CD1c-positive myeloid dendritic cell (primary cell): ENCODE data around the gene PCDH7.

ENCODE experiments used
- DNase-seq: peaks from one replicate; pipeline ENCODE4 v3.0.0-alpha.2; 2016; ENCODE audit errors: extremely low spot score

Gene PCDH7, protein sequence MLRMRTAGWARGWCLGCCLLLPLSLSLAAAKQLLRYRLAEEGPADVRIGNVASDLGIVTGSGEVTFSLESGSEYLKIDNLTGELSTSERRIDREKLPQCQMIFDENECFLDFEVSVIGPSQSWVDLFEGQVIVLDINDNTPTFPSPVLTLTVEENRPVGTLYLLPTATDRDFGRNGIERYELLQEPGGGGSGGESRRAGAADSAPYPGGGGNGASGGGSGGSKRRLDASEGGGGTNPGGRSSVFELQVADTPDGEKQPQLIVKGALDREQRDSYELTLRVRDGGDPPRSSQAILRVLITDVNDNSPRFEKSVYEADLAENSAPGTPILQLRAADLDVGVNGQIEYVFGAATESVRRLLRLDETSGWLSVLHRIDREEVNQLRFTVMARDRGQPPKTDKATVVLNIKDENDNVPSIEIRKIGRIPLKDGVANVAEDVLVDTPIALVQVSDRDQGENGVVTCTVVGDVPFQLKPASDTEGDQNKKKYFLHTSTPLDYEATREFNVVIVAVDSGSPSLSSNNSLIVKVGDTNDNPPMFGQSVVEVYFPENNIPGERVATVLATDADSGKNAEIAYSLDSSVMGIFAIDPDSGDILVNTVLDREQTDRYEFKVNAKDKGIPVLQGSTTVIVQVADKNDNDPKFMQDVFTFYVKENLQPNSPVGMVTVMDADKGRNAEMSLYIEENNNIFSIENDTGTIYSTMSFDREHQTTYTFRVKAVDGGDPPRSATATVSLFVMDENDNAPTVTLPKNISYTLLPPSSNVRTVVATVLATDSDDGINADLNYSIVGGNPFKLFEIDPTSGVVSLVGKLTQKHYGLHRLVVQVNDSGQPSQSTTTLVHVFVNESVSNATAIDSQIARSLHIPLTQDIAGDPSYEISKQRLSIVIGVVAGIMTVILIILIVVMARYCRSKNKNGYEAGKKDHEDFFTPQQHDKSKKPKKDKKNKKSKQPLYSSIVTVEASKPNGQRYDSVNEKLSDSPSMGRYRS (N-terminal part only)

DNA sequence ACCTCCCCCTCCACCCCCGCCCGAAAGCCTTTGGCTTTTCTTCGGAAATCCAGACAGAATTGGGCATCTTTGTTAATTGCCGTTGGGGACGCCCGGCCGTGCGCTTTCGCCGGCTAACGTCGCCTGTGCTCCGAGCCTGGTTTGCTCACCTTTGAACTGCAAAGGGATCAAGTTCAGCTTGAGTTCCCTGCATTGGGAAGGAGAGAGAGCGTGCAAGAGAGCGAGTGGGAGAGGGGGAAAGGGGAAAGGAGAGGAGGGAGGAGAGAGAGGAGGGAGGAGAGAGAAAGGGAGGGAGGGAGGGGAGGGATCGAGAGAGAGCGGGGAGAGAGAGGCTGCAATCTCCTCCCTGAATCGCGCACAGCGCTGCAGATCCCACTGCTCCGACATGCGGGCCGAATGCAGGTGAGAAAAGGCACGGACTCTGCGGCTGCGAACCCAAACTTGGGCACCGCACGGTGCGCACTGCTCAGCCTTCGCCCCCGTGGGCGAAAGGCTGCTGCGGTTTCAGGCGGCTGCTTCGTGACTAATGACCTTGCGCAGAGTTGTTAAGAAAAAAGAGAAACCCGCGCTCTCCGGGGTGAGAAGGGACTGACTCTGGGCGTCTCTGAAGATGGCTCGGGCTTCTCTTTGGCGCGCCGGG lies at the start of gene PCDH7:
PCDH7 (plus strand) TSS at position 349 of the 640 bp plus-strand sequence. CDS start 1,054 bp downstream, outside the sequence.
- peak; percentile 13 for DNase-seq

DNA sequence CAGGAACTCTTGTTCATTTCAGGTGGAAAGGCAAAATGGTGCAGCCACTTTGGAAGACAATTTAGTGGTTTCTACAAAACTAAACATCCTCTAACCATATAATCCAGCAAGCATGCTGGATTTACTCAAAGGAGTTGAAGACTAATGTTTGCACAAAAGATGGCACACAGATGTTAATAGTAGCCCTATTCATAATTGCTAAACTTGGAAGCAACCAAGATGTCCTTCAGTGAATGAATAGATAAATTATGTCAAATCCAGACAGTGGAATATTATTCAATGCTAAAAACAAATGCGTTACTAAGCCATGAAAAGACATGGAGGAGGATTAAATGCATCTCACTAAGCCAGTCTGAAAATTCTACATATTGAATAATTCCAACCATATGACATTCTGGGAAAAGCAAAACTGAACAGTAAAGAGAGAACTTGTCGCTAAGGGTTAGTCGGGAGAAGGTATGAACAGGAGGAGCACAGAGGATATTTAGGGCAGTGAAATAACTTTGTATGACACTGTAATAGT lies 48.2 kb upstream of the PCDH7 start:
- no peak for DNase-seq

DNA sequence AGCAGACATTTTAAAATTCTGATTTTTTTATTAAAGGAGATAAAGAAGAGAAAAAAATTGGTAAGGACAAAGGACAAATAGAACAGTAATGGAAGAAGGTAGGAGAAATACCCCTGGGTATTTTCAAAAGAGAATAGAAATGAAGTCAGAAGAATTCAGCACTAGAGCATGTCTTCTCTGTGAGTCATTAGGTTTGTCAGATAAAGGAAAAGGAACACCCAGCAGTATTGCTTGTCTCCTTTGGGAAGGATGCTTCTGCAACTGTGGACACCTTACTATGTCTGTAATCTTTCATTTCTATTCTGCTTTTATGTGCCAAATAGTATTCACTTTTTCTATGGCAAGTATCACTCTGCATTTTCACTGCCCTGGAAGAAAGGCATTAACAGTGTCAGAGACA lies 24.0 kb upstream of the PCDH7 start:
- no peak for DNase-seq

DNA sequence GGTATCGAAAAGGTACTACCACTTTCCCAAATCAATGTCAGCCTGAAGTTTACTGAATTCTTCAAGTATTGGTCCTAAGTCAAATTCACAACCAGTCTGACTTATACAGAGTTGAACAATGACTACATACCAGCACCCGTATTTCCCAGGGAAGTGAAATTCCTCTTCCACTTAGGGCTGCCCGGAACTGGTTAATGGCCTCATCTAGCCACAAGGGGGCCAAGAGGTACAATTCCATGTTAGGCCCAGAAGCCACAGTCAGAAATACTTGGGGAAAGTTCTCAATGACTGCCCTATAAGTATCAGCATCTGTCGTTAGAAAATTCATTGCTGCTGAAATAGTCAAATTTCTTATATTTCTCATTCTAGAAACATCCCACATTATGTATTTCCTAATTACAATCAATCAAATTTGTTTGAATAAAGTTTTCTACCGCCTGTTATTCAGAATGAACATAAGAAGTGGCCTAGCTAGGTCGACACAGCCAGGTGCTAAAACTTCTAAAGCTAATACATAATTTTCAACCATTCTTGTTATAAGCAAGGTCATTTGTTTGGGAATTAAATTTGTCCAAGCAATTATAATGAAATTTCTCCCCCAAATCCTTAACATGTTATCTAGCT lies 5.6 kb upstream of the PCDH7 start:
- DNase-seq: peak; percentile 26

DNA sequence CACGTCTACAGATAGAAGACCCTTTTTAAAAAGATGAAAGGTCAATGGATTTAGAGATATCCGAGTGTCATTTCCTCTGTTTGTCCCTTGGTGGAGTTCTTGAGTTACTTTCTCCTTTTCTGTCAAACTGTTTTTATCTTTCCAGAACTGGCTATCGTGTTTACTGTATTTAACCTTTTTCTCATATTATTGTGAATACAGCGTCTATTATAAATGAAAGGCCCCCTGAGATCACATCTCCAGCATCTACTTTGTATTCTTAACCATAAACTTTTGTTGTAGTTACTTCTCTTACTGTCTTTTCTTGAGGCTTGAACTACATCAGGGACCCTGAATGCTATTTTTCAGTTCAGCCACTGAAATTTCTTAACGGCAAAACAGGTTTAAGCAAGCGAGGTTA lies 4.0 kb upstream of the PCDH7 start:
- DNase-seq: no peak

DNA sequence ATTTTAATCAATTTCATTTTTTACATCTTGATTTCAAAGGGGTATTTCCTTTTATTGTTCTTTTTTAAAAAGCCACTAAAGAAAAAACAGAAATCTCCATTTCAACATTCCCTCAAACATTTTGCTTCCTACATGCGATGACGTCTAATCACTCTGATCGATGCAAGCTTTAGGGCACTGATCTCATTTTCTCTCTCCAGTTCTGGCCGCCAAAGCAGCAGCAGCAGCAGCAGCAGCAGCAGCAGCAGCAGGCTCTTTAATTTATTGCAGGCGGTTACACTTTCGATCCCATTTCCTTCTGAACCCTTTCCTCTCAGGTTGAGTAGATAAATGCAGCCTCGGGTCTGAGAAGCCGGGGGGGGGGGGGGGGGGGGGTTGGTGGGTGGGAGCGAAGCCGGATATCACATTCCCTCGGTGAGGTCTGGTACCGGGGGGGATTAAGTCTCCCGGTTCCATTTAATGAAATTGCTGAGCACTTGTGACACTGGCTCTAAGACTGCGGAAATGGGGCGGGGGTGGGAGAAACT lies 3.4 kb upstream of the PCDH7 start:
- no peak for DNase-seq

DNA sequence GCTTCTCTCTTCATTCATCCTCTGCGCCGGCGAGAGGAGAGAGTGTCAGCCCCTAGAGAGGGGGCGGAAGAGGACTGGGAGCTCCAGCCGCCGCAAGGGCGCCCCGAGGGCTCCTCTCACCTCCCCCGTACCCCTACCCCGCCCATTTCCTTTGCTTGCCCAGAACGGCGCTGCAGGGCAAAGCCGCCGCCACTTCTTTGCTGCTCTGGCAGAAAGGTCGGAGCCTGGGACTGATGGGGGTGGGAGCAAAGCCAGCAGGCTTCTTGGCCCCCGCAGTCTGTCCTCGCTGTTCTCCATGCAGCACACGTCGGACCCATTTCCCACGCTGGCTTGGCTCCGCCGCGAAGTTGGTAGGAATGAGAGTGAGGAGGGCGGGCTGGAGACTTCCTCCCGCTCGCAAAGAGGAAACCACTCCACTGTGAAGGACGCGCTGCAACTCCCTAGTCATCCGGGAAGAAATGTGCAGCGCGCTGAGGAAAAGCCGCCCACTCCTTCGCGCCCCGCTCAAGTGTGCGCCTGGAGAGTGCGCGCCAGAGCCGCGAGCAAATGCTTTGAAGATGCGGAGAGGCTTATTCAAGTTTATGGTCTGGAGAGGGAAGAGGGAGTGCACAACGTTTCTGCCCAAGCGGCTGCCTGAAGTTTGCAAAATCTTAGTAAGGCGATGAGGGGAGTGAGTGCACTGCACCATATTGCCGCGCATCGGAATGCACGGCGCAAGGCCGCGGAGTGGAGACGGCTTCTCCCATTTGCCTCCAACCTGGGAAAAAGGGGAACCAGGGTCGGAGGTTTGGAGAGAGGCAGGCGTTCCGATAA lies 2.8 kb upstream of the PCDH7 start:
- peak; percentile 36 for DNase-seq

DNA sequence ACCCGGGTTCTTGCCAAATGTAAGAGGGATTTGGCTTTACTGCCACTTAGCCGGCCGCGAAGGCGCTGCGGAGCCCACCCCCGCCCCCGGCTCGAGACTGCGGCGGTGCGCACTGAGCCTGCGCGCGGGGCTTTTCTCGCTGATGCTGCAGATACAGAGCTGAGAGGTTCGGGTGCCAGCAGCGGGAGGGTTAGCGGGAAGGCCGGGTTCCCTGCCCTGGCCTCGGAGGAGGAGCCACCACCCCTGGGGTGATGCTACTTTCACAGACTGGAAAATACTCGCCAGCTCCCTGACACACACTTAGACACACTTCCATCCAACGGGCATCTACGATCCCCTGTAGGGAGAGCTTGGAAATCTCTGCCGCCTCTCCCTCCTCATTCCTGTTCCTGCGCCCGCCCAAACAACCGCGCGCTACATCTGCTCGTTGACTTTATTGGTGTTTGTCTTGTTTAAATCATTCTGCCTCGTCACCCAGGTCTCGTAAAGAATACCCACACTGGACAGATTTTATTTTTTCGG lies 2.1 kb upstream of the PCDH7 start:
- no peak for DNase-seq

DNA sequence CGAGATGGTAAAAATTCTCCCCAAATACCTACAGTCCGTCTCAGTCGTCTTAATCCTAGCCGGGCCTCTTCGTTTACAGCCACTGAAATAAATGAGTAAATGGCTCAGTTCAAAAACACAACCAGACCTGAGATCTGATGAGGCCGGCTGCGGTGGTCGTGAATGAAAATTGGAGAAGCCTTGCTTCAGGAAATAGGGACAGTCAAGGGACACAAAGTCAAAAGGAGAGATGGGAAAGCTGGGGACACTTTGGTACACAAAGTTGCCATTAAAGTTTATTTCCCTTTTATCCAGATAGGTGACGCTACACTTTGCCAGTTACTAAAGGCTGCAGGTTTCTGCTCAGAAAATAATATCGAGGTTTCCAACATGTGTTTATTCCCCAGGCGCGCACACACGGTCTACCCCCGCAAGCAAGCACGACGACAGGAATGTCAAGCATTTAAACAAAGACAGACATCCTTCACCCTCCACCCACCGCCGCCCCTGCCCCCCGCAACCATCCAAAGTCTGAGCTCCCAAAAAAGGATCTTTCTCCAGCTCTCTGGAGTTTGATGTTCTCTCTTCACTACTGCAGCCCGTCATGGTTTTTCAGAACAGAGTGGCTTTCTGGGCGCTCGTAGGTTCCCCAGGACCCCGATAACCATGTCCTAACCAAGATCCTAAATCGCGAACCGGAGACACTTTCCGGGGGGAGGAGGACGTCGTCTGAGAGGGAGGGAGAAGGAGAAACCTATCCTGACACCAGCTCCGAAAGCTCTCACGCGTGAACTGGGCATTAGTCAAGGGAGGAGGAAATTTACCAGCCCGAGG lies 1.3 kb upstream of the PCDH7 start:
- no peak for DNase-seq

DNA sequence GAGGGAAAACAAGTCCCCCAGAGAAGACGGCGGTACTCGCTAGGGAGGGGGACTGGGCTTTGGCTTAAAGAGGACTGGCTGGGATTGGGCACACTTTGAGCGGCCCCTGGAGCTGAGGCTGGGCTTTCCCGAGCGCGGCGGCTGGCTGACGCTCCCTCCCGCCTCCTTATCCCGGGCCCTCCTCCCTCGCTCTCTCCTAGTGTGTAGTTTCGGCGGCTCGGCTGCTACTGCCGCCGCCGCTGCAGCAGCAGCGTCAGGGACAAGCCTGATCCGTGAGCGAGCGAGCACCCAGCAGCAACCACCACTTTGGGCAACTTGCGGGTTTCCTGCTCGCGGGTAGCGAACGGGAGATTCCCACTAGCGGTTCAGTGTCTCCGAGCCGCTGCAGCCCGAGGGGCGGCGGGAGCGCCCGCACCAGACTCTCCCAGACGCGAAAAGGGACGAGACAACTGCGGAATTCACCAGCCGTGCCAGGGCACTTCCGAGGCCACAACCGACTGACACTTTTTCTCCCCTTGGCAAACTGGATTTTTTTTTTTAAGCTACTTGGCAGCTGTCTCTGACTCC lies 632 bp upstream of the PCDH7 start:
- DNase-seq: no peak

DNA sequence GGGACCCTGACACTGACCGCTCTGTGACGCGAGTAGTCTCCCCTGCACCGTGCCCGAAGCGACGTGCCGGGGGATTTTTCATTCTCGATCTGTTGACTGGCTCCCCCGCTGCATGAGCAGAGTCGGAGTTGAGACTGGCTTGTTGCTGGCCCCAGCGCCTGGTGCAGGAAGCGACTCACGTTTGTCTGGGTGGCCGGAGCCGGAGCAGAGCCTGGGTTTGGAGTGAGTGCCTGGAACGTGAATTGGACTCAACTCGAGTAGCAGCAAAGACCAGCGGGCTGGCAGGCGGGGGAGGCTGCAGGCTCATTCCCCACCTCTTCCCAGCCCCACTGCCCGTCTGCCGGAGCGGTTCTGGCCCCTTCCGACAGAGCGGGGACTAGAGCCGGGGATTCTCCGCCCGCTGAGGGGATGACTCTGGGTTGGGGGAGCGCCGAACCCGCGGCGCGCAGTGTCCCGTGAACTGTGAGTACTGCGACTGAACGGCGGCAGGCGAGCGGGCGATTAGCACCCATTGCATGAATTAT lies 554 bp downstream of the PCDH7 start:
- no peak for DNase-seq

DNA sequence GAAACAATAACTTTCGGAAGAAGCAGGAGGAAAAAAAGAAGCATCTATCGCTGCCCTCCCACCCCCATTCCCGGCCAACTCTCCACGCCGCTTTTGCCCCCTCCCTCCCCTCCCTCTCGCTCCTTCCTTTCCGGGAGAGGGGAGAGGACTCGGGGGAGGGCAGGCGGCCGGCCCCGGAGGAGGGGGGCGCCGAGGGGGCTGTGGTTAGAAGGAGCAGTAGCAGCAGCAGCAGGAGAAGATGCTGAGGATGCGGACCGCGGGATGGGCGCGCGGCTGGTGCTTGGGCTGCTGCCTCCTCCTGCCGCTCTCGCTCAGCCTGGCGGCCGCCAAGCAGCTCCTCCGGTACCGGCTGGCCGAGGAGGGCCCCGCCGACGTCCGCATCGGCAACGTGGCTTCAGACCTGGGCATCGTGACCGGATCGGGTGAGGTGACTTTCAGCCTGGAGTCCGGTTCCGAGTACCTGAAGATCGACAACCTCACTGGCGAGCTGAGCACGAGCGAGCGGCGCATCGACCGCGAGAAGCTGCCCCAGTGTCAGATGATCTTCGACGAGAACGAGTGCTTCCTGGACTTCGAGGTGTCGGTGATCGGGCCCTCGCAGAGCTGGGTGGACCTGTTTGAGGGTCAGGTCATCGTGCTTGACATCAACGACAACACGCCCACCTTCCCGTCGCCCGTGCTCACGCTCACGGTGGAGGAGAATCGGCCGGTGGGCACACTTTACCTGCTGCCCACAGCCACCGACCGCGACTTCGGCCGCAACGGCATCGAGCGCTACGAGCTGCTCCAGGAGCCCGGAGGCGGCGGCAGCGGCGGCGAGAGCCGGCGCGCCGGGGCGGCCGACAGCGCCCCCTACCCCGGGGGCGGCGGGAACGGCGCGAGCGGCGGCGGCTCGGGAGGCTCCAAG lies 1.3 kb downstream of the PCDH7 start:
- peak; percentile 14 for DNase-seq

DNA sequence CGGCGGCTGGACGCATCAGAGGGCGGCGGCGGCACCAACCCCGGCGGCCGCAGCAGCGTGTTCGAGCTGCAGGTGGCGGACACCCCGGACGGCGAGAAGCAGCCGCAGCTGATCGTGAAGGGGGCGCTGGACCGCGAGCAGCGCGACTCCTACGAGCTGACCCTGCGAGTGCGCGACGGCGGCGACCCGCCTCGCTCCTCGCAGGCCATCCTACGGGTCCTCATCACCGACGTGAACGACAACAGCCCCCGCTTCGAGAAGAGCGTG lies 1.9 kb downstream of the PCDH7 start:
- DNase-seq: no peak

DNA sequence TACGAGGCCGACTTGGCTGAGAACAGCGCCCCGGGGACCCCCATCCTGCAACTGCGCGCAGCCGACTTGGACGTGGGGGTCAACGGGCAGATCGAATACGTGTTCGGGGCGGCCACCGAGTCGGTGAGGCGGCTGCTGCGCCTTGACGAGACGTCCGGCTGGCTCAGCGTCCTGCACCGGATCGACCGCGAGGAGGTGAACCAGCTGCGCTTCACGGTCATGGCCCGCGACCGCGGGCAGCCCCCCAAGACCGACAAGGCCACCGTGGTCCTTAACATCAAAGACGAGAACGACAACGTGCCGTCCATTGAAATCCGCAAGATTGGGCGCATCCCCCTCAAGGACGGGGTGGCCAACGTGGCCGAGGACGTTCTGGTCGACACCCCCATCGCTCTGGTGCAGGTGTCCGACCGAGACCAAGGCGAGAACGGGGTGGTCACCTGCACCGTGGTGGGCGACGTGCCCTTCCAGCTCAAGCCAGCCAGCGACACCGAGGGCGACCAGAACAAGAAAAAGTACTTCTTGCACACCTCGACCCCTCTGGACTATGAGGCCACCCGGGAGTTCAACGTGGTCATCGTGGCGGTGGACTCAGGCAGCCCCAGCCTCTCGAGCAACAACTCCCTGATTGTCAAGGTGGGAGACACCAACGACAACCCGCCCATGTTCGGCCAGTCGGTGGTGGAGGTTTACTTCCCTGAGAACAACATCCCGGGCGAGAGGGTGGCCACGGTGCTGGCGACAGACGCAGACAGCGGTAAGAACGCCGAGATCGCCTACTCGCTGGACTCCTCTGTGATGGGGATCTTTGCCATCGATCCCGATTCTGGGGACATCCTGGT lies 2.4 kb downstream of the PCDH7 start:
- DNase-seq: no peak

DNA sequence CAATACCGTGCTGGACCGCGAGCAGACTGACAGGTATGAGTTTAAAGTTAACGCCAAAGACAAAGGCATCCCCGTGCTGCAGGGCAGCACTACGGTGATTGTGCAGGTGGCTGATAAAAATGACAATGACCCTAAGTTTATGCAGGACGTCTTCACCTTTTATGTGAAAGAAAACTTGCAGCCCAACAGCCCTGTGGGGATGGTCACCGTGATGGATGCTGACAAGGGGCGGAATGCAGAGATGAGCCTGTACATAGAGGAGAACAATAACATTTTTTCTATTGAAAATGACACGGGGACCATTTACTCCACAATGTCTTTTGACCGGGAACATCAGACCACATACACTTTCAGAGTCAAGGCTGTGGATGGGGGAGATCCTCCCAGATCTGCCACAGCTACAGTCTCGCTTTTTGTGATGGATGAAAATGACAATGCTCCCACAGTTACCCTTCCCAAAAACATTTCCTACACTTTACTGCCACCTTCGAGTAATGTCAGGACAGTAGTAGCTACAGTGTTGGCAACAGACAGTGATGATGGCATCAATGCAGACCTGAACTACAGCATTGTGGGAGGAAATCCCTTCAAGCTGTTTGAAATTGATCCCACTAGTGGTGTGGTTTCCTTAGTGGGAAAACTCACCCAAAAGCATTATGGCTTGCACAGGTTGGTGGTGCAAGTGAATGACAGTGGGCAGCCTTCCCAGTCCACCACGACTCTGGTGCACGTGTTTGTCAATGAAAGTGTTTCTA lies 3.2 kb downstream of the PCDH7 start:
- DNase-seq: no peak

DNA sequence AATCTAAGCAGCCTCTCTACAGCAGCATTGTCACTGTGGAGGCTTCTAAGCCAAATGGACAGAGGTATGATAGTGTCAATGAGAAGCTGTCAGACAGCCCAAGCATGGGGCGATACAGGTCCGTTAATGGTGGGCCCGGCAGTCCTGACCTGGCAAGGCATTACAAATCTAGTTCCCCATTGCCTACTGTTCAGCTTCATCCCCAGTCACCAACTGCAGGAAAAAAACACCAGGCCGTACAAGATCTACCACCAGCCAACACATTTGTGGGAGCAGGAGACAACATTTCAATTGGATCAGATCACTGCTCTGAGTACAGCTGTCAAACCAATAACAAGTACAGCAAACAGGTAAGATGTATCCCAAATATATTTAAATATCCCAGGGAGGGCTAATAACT lies 4.1 kb downstream of the PCDH7 start:
- DNase-seq: no peak
